Naive thymus-derived CD8-positive, alpha-beta T cell (primary cell): ENCODE data around the gene RIMS1. TPM values are rescaled to one million over a fixed set of nuclear protein-coding genes. Genes with fewer than 3 reads are reported as not detected.
"Not testable (repeated sequence)": the region's sequence is repeated elsewhere in the genome, so short reads cannot be mapped to it uniquely, and the experiment has no call there.

ENCODE experiments used
- ATAC-seq, 2 donors: fragments of 150-1000 bp; cut with Tn5 transposase in 1 of 2; sonication (Bioruptor Pico), chemical (Tn5 transposase) in 1 of 2; 1 replicate in 1 of 2; 2 replicates in 1 of 2; pipeline ENCODE4 v1.10.0; 2021; ENCODE audit warnings: mild to moderate bottlenecking in 2 of 2, moderate library complexity in 2 of 2
- POLR2A ChIA-PET: fragments of 350-600 bp; sonication (Branson Sonifier 250); formaldehyde crosslinking; loops from one replicate; lab custom pipeline; 2021; ENCODE audit warnings: antibody characterized with exemption; lab: Charles Lee
- DNase-seq, 10 donors: peaks; one replicate each; pipeline versions ENCODE4 v3.0.0 to v3.0.0-alpha.2; 2020 to 2022
- H3K27ac Mint-ChIP-seq, 10 donors: one replicate each; pipeline ENCODE4 v1.8.0; 2020 to 2022; ENCODE audit warnings: mild to moderate bottlenecking in 10 of 10, mixed read lengths in 10 of 10, moderate library complexity in 4 of 10, inconsistent platforms in 1 of 10
- H3K27me3 Mint-ChIP-seq, 5 donors: one replicate each; pipeline ENCODE4 v1.8.0; 2021 to 2022; ENCODE audit warnings: mixed read lengths in 5 of 5
- H3K36me3 Mint-ChIP-seq, 3 donors: one replicate each; pipeline ENCODE4 v1.8.0; 2020 to 2022; ENCODE audit warnings: mixed read lengths in 3 of 3, mild to moderate bottlenecking in 2 of 3, inconsistent platforms in 1 of 3
- H3K4me1 Mint-ChIP-seq, 4 donors: one replicate each; pipeline ENCODE4 v1.8.0; 2021 to 2022; ENCODE audit warnings: mixed read lengths in 4 of 4
- H3K4me3 Mint-ChIP-seq, 10 donors: one replicate each; pipeline ENCODE4 v1.8.0; 2020 to 2022; ENCODE audit warnings: mild to moderate bottlenecking in 10 of 10, mixed read lengths in 10 of 10, moderate library complexity in 6 of 10, inconsistent platforms in 1 of 10
- H3K9me3 Mint-ChIP-seq, 9 donors: one replicate each; pipeline ENCODE4 v1.8.0; 2020 to 2022; ENCODE audit warnings: mixed read lengths in 9 of 9, mild to moderate bottlenecking in 3 of 9, inconsistent platforms in 1 of 9, moderate library complexity in 1 of 9
- polyA plus RNA-seq, 3 donors: library from polyadenylated mRNA; unstranded; fragments of 300-500 nt; fragmentation: Illumina TruSeq; gene quantifications; one replicate each; pipeline ENCODE4 v1.2.3, GENCODE V29; 2021
- total RNA-seq, 8 experiments: library from RNA in 2 of 8; stranded (reverse) in 2 of 8; gene quantifications; one replicate each; pipeline ENCODE4 v1.2.3 and lab custom pipeline; 2021 to 2026

RIMS1 gene
- total and polyA plus RNA-seq, 5 experiments from 2014 or later: not detected

DNA sequence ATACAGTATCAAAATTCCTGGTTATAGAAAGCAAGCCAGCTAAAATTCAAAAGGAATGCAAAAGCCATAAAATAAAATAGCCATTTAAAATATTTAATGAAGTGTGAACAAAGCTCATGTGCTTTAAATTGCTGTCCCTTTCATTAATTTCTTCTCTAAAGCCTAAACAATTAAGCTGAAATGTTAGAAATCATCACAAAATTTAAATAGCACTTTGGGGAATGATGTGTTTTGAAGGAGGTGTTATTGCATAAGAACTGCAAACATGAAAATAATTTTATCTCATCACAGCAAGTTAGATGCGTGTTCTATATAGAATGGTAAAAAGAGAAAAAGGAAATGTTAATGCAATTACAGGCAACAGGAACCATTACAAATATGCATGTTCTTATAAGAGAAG is 111.0 kb downstream of the RIMS1 start:
- POLR2A ChIA-PET: no interaction called here
- no peak for DNase-seq
- Mint-ChIP-seq H3K4me3 (no peak overlapping the region), H3K36me3 (no peaks in the 10 kb centered on the region), H3K27ac (no peak overlapping the region), H3K9me3 (peaks cover 0 to 4% (median 0%) of the 10 kb centered on the region in 9 donors), H3K27me3 (no peaks in the 10 kb centered on the region), H3K4me1 (no peaks in the 10 kb centered on the region)
- no peak for ATAC-seq

DNA sequence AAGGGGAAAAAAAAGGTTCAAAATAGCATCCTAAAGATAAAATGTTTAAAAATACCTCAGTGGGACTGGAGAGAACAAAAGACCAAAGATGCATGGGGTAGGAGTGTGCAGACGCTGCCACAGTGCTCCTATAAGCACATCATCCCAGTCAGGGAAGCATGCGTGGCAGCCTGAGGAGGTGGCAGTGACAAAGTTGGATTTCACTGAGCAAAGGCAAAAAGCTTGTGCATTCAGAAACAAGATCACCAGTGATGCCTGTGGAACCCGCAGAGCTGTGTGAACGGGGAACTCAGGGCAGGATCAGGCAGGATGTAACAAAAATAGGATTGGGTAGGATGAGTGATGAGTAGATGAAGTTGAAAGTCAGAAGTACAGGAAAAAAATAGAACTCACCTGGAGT is 116.1 kb downstream of the RIMS1 start:
- H3K9me3 Mint-ChIP-seq: peaks cover 0 to 16% (median 7%) of the 10 kb centered on the region in 9 donors
- no peaks in the 10 kb centered on the region for H3K4me1 Mint-ChIP-seq
- POLR2A ChIA-PET: no interaction called here
- ATAC-seq (no peak), DNase-seq (no peak)
- peaks cover 0 to 7% (median 0%) of the 10 kb centered on the region in 3 donors for H3K36me3 Mint-ChIP-seq
- H3K4me3 Mint-ChIP-seq: no peak overlapping the region
- H3K27ac Mint-ChIP-seq: no peak overlapping the region
- H3K27me3 Mint-ChIP-seq: no peaks in the 10 kb centered on the region

DNA sequence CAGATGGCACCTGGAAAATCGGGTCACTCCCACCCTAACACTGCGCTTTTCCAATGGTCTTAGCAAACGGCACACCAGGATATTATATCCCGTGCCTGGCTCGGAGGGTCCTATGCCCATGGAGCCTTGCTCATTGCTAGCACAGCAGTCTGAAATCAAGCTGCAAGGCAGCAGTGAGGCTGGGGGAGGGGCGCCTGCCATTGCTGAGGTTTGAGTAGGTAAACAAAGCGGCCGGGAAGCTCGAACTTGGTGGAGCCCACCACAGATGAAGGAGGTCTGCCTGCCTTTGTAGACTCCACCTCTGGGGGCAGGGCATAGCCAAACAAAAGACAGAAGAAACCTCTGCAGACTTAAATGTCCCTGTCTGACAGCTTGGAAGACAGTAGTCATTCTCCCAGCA is 120.2 kb downstream of the RIMS1 start:
- H3K36me3 Mint-ChIP-seq, H3K4me1 Mint-ChIP-seq, ATAC-seq, H3K27ac Mint-ChIP-seq, H3K4me3 Mint-ChIP-seq, POLR2A ChIA-PET, DNase-seq, H3K27me3 Mint-ChIP-seq: not testable (repeated sequence)
- H3K9me3 Mint-ChIP-seq: peaks cover 0 to 22% (median 12%) of the 10 kb centered on the region in 9 donors

DNA sequence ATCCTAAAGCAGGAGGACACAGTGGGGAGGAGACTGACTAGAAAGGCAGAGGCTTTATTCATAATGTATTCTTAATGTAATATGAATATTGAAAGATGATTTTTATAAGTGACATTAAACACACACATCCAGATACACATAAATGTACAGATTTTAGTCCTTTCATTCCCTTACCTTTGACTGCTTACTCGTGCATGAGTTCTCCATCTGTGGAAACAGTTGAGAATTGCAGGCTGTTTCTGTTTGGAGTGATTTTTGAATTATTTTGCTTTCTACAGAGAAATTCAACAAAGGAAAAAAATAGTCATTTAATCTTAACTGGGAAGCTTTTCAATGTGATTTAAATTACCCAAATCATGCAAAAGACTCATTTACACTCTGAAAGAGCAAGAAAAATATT is 136.5 kb downstream of the RIMS1 start:
- peaks cover 0 to 1% (median 0%) of the 10 kb centered on the region in 5 donors for H3K27me3 Mint-ChIP-seq
- H3K9me3 Mint-ChIP-seq: peaks cover 0 to 10% (median 0%) of the 10 kb centered on the region in 9 donors
- no peak for ATAC-seq
- no peak overlapping the region for H3K27ac Mint-ChIP-seq
- no peaks in the 10 kb centered on the region for H3K36me3 Mint-ChIP-seq
- DNase-seq: no peak
- POLR2A ChIA-PET: no interaction called here
- H3K4me3 Mint-ChIP-seq: no peak overlapping the region
- H3K4me1 Mint-ChIP-seq: no peaks in the 10 kb centered on the region

DNA sequence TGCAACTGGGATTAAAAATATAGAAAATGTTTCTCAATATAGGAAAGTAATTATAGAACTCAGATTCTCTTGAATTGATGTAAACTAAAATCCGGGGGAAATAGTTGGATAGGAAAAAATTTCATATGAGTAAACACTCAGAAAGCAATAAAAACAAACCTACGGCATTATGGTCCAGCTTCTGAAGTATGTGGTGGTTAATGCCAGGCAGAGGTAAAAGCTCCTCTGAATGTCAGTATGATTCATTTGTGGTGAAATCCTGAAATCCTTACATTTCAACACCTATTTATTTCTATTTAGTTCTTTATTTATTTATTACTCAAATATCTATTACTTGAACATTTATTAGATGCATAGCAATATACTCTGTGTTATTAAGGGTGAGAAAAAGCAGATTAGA is 145.1 kb downstream of the RIMS1 start:
- Mint-ChIP-seq H3K4me1 (no peaks in the 10 kb centered on the region), H3K9me3 (peaks cover 0 to 1% (median 0%) of the 10 kb centered on the region in 9 donors), H3K4me3 (no peak overlapping the region), H3K27ac (no peak overlapping the region), H3K36me3 (no peaks in the 10 kb centered on the region), H3K27me3 (no peaks in the 10 kb centered on the region)
- DNase-seq (no peak), ATAC-seq (no peak)
- POLR2A ChIA-PET: no interaction called here

DNA sequence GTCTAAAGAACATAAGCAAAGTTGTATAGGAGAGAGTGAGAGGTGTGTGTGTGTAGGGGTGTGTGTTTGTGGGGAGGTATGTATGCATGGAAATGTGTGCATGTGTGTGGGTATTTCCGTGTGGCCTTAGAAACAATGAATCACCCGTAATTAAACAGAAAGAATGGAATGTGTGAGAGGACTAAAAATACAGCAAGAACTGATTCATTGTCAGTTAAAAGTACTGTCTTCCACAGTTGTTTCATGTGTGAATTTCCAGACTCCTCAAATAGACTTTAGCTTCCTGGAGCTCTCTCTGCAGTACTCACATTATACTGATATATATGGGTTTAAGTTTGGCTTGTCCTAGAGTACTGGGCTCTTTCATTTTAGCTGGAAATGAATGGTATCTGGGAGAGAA is 145.7 kb downstream of the RIMS1 start:
- Mint-ChIP-seq H3K27ac (no peak overlapping the region), H3K4me3 (no peak overlapping the region), H3K9me3 (peaks cover 0 to 1% (median 0%) of the 10 kb centered on the region in 9 donors), H3K27me3 (no peaks in the 10 kb centered on the region), H3K36me3 (no peaks in the 10 kb centered on the region), H3K4me1 (no peaks in the 10 kb centered on the region)
- DNase-seq: no peak
- POLR2A ChIA-PET: no interaction called here
- no peak for ATAC-seq

DNA sequence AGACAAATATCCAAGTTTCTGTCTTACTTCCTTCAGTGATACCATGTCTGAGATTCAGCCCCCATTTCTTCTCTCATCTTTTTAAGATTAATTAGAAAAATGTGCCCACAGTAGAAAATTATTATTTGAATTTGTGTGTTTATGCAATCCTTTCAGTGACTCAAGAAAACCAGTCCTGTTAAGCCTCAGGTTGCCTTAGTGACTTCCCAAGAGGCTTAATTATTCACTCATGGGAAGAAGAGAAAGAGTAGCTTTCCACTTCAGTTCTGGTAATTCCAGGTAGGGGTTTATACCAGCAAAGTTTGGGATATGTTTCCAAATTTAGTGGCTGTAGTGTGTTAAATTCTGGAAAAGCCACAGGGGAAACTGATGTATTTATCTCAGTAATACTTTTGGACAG is 149.1 kb downstream of the RIMS1 start:
- Mint-ChIP-seq H3K4me3 (no peak overlapping the region), H3K27ac (no peak overlapping the region), H3K9me3 (peaks cover 0 to 1% (median 0%) of the 10 kb centered on the region in 9 donors), H3K36me3 (no peaks in the 10 kb centered on the region), H3K27me3 (no peaks in the 10 kb centered on the region), H3K4me1 (no peaks in the 10 kb centered on the region)
- ATAC-seq: no peak
- POLR2A ChIA-PET: no interaction called here
- no peak for DNase-seq

DNA sequence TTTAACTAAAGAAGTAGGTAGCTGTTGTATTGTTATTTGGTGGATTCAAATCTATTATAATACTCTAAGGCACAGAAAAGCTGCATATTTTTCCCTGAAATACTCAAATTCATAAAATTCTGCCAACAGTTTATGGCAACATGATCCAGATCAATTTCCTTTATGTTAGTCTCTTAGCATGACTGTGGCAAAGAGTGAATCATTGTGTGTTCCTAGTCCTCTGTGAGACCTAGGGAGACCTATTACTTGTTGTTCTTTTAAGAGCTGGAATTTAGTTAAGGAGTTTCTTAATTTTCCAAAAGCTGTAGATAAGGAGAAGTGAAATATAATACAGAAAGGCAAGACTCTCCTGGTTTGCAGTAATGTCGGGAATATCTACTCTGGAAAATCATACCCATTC is 149.6 kb downstream of the RIMS1 start:
- no peak overlapping the region for H3K27ac Mint-ChIP-seq
- no peaks in the 10 kb centered on the region for H3K27me3 Mint-ChIP-seq
- H3K4me3 Mint-ChIP-seq: no peak overlapping the region
- H3K4me1 Mint-ChIP-seq: no peaks in the 10 kb centered on the region
- peaks cover 0 to 1% (median 0%) of the 10 kb centered on the region in 9 donors for H3K9me3 Mint-ChIP-seq
- ATAC-seq (no peak), DNase-seq (no peak)
- POLR2A ChIA-PET: no interaction called here
- no peaks in the 10 kb centered on the region for H3K36me3 Mint-ChIP-seq

DNA sequence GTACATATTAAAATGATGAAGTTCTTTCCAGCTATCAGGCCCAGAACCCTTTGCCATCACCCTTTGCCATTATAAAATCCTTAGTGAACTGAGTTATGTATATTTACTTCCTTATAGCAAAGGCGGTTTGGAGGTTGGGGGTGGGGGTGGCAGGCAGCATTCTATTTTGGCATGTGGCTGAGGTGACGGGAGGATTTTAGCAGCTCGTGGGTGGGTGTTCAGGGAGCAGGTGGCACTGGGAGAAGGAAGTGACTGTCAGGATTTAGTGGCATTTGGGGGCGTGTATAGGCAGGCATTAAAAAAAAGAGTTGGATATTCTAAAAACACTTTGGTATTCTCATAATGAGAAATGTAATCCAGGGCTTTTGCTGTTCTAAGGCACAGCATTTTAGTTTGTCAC is 150.7 kb downstream of the RIMS1 start:
- no peaks in the 10 kb centered on the region for H3K36me3 Mint-ChIP-seq
- POLR2A ChIA-PET: no interaction called here
- peaks cover 0 to 1% (median 0%) of the 10 kb centered on the region in 9 donors for H3K9me3 Mint-ChIP-seq
- H3K27ac Mint-ChIP-seq: no peak overlapping the region
- H3K4me3 Mint-ChIP-seq: no peak overlapping the region
- ATAC-seq: no peak
- H3K4me1 Mint-ChIP-seq: no peaks in the 10 kb centered on the region
- no peak for DNase-seq
- no peaks in the 10 kb centered on the region for H3K27me3 Mint-ChIP-seq

DNA sequence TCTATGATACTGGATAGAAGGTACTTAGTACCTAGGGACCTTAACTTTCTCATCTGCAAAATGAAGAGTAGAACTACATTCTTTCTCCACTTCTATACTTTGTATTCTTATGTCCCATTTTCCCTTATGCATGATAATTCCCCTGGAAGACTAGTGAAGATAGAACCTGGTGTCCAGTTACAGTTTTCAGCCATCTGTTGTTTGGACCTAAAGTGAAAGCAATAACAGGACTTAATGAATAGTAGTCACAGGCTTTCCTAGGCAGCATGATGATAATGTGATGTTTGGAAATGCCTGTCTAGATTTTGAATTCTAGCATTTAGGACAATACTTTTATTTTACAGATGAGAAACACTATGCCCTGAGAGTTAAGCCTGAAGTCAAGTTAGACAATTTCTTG is 153.8 kb downstream of the RIMS1 start:
- Mint-ChIP-seq H3K4me3 (no peak overlapping the region), H3K27me3 (peaks cover 0 to 1% (median 0%) of the 10 kb centered on the region in 5 donors), H3K9me3 (no peaks in the 10 kb centered on the region), H3K4me1 (no peaks in the 10 kb centered on the region), H3K27ac (no peak overlapping the region), H3K36me3 (no peaks in the 10 kb centered on the region)
- DNase-seq: no peak
- POLR2A ChIA-PET: no interaction called here
- no peak for ATAC-seq

DNA sequence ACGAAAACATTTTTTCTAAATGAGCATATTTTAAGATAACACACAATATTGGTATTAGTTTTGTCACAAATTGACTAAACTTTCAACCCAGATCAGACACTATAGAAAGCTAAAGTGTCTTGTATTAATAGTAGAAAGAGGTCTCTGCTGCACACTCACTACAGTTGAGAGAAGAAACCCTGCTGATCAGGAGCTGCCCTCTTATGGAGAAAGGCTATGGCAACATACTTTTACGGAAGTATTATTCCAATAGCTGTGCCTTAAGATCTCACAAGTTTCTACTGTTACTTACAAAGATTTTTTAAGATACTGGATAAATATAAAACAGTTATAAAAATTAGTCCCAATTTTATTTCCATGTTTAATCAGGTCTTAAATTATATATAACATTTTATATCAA is 155.7 kb downstream of the RIMS1 start:
- ATAC-seq (no peak), DNase-seq (no peak)
- no peaks in the 10 kb centered on the region for H3K9me3 Mint-ChIP-seq
- H3K36me3 Mint-ChIP-seq: no peaks in the 10 kb centered on the region
- H3K4me1 Mint-ChIP-seq: no peaks in the 10 kb centered on the region
- no peak overlapping the region for H3K4me3 Mint-ChIP-seq
- POLR2A ChIA-PET: no interaction called here
- peaks cover 0 to 1% (median 0%) of the 10 kb centered on the region in 5 donors for H3K27me3 Mint-ChIP-seq
- H3K27ac Mint-ChIP-seq: no peak overlapping the region

DNA sequence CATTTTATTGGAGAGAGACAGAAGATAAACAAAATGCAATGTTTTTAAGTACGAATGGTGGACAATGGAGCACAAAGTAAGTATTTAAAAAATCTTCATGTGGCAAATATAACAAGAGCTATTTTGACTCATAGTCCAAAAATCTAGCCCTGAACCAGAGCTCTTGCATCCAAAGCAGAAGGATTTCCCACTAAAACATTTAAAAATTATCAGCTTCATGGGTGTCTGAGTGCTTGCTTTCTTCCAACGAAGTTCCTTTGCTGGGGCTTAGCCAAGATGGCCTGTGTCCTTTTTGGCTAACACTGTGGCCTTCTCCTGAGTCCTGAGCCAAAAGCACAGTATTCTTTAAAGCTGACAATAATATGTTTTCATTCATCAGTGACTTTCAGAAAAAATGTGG is 161.7 kb downstream of the RIMS1 start:
- H3K4me3 Mint-ChIP-seq: no peak overlapping the region
- H3K27me3 Mint-ChIP-seq: peaks cover 0 to 3% (median 0%) of the 10 kb centered on the region in 5 donors
- POLR2A ChIA-PET: no interaction called here
- DNase-seq: no peak
- no peaks in the 10 kb centered on the region for H3K4me1 Mint-ChIP-seq
- no peak for ATAC-seq
- peaks cover 0 to 11% (median 0%) of the 10 kb centered on the region in 9 donors for H3K9me3 Mint-ChIP-seq
- H3K36me3 Mint-ChIP-seq: no peaks in the 10 kb centered on the region
- H3K27ac Mint-ChIP-seq: no peak overlapping the region

DNA sequence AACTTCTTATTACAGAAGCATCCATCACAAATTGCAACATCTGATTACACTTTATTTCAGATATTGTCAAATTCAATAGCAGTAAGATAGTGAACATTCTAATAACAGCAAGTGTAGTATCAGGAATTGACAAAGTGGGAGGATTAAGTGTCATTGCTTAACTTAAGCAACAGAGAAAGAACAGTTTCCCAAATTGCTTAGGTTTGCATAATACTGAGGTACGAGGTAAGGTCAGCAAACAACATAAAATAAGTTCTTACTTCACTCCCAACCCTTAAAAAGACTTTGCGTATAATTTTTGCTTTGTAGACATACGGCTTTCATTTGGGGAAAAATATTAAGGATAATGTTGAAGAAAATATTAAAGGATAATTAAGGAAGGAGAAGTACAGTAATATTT is 163.0 kb downstream of the RIMS1 start:
- no peak overlapping the region for H3K27ac Mint-ChIP-seq

DNA sequence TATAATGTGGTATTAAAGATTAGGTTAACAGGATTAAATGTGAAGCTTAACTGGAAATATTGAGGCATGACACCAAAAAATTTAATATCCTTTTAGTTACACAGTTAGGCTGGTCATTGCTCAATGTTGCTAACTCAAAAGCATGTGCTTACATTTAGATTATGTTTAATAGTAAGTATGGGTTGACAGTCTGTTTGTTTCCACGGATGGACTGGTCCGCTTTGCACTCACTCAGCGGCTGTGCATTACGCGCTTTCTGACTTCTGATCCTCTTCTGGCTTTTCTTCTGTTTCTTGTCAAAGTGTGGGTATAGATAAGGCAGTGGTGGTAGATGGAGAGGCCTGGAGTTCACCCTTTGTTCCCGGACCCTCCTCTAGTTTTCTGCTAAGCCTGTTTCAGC is 174.9 kb downstream of the RIMS1 start:
- DNase-seq (no peak), ATAC-seq (no peak)
- Mint-ChIP-seq H3K9me3 (peaks cover 0 to 4% (median 0%) of the 10 kb centered on the region in 9 donors), H3K27me3 (peaks cover 0 to 8% (median 3%) of the 10 kb centered on the region in 5 donors), H3K4me1 (no peaks in the 10 kb centered on the region), H3K4me3 (no peak overlapping the region), H3K27ac (no peak overlapping the region), H3K36me3 (no peaks in the 10 kb centered on the region)
- POLR2A ChIA-PET: no interaction called here

More for the DNA sequence above, 163.0 kb downstream of the RIMS1 start:
- Mint-ChIP-seq H3K4me3 (no peak overlapping the region), H3K36me3 (no peaks in the 10 kb centered on the region), H3K27me3 (peaks cover 0 to 3% (median 0%) of the 10 kb centered on the region in 5 donors), H3K9me3 (peaks cover 0 to 11% (median 1%) of the 10 kb centered on the region in 9 donors), H3K4me1 (no peaks in the 10 kb centered on the region)
- POLR2A ChIA-PET: no interaction called here
- ATAC-seq: no peak
- no peak for DNase-seq
